OCI-LY7 (cell line): ENCODE measurements around the gene RHOG. TPM values are rescaled to one million over a fixed set of nuclear protein-coding genes. Genes with fewer than 3 reads are reported as not detected.
A peak's percentile ranks its signal among the peaks of the same experiment; 100 is the strongest.

Experiments
- BruUV-seq: library from RNA; stranded (reverse); fragments of 400-500 nt; replicated peaks from 2 replicates; lab custom pipeline; 2021; lab: Mats Ljungman, UMichigan
- CTCF ChIA-PET: fragments of 300-600 bp; sonication (Branson Sonifier 250); formaldehyde crosslinking; loops from one replicate; lab custom pipeline; 2022; ENCODE audit warnings: antibody characterized with exemption; ENCODE audit not compliant: unreplicated experiment; lab: Charles Lee
- POLR2A ChIA-PET: fragments of 300-600 bp; sonication (Branson Sonifier 250); formaldehyde crosslinking; loops from one replicate; lab custom pipeline; 2022; ENCODE audit warnings: antibody characterized with exemption; lab: Charles Lee
- DNase-seq: peaks from one replicate; pipeline ENCODE4 v3.0.0-alpha.2; 2015; ENCODE audit warnings: low spot score
- H2AFZ ChIP-seq: fragments of 200-600 bp; sonication (generic), shearing (Covaris generic); 2 replicates; pipeline ENCODE4 v1.6.1; 2014; ENCODE audit warnings: mild to moderate bottlenecking, antibody characterized with exemption, low read length, moderate library complexity
- H3K27ac ChIP-seq: fragments of 200-600 bp; sonication (generic); 2 replicates; pipeline ENCODE4 v1.5.1; 2014; ENCODE audit warnings: mixed run types, low read depth, mild to moderate bottlenecking, moderate library complexity, low read length, inconsistent platforms; ENCODE audit not compliant: poor library complexity, severe bottlenecking
- H3K36me3 ChIP-seq: fragments of 200-600 bp; sonication (generic); 2 replicates; pipeline ENCODE4 v1.6.1; 2014; ENCODE audit warnings: mild to moderate bottlenecking, antibody characterized with exemption, low read length, moderate library complexity, mixed read lengths; ENCODE audit not compliant: insufficient read depth
- H3K4me1 ChIP-seq: fragments of 200-600 bp; sonication (generic); 2 replicates; pipeline ENCODE4 v1.5.1; 2014; ENCODE audit warnings: mild to moderate bottlenecking, low read length; ENCODE audit not compliant: insufficient read depth, poor library complexity, severe bottlenecking
- H3K4me2 ChIP-seq: fragments of 200-600 bp; sonication (generic); 2 replicates; pipeline ENCODE4 v1.6.1; 2014; ENCODE audit warnings: mild to moderate bottlenecking, low read length
- H3K4me3 ChIP-seq: fragments of 200-600 bp; sonication (generic); 2 replicates; pipeline ENCODE4 v1.5.1; 2014; ENCODE audit warnings: mild to moderate bottlenecking, low read depth, low read length; ENCODE audit not compliant: poor library complexity, severe bottlenecking
- H3K79me2 ChIP-seq: fragments of 200-600 bp; sonication (generic); 2 replicates; pipeline ENCODE4 v1.6.1; 2016; ENCODE audit warnings: low read depth, mild to moderate bottlenecking, low read length, moderate library complexity, mixed read lengths; ENCODE audit not compliant: insufficient read depth
- H3K9me2 ChIP-seq: fragments of 200-600 bp; sonication (generic); 2 replicates; pipeline ENCODE4 v1.6.1; 2016; ENCODE audit warnings: mild to moderate bottlenecking, low read length, mixed read lengths; ENCODE audit not compliant: insufficient read depth
- H3K9me3 ChIP-seq: fragments of 200-600 bp; sonication (generic); 2 replicates; pipeline ENCODE4 v1.6.1; 2014; ENCODE audit warnings: mild to moderate bottlenecking, mixed run types, low read length, mixed read lengths
- H4K20me1 ChIP-seq: fragments of 200-600 bp; sonication (generic); 2 replicates; pipeline ENCODE4 v1.6.1; 2014; ENCODE audit warnings: mild to moderate bottlenecking, antibody characterized with exemption, low read length, moderate library complexity, mixed read lengths; ENCODE audit not compliant: insufficient read depth
- EZH2phosphoT487 ChIP-seq: fragments of 200-600 bp; sonication (generic); IDR thresholded peaks from 2 replicates; pipeline ENCODE4 v1.6.1; 2018; ENCODE audit warnings: low read depth, borderline replicate concordance, mild to moderate bottlenecking, mixed run types, antibody characterized with exemption, low read length, moderate library complexity, mixed read lengths
- intact Hi-C: fragments of 100-400 bp; cut with micrococcal nuclease; formaldehyde crosslinking; loops from one replicate; pipeline ENCODE4 v1.10.0; 2022; ENCODE audit not compliant: unreplicated experiment
- total RNA-seq, 2 experiments: library from RNA; depleted of rRNA in 1 of 2; stranded (reverse); fragments of >200 nt in 1 of 2; shearing (Covaris generic) in 1 of 2; gene quantifications; 2 replicates each; pipeline ENCODE4 v1.2.3, GENCODE V29; 2014 to 2022
- TF ChIP-seq, protein P1 (sequence below): fragments of 200-600 bp; sonication (generic); conservative IDR thresholded peaks from 2 replicates; pipeline ENCODE4 v1.5.1; 2014; ENCODE audit warnings: mild to moderate bottlenecking, antibody characterized with exemption, low read length, moderate library complexity, mixed read lengths

The RHOG gene
- total RNA-seq, 2 experiments from 2014 or later: 26.2 to 57.8 TPM

DNA sequence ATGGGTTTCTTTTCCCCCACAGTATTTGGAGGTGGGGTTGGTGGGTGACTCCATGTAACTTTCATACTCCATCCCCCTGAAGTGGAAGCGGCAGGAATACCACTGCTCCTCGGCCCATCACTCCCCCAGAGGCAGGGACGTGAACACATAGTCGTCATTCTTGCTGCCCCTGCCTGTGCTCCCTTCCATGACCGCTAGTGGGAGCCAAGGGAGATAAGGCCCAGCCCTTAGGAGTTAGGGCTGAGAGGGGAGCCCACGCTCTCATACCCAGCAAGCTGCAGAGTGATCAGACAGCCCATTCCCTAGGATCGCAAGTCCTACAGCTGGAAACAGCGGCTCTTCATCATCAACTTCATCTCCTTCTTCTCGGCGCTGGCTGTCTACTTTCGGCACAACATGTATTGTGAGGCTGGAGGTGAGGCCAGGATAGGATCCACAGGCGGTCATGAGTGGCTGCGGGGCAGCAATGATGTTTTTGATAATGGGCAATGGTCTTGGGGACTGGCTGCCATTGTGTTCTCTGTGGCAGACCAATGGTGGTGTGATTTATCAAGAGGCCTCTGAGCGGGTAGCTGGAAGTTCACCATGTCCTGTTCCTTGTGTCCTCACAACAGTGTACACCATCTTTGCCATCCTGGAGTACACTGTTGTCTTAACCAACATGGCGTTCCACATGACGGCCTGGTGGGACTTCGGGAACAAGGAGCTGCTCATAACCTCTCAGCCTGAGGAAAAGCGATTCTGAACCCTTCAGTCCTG lies 15.9 kb downstream of the RHOG start:
- no TSS peak for BruUV-seq
- Histone ChIP-seq H3K4me1 (no peaks in the 10 kb centered on the region), H4K20me1 (no peaks in the 10 kb centered on the region)

DNA sequence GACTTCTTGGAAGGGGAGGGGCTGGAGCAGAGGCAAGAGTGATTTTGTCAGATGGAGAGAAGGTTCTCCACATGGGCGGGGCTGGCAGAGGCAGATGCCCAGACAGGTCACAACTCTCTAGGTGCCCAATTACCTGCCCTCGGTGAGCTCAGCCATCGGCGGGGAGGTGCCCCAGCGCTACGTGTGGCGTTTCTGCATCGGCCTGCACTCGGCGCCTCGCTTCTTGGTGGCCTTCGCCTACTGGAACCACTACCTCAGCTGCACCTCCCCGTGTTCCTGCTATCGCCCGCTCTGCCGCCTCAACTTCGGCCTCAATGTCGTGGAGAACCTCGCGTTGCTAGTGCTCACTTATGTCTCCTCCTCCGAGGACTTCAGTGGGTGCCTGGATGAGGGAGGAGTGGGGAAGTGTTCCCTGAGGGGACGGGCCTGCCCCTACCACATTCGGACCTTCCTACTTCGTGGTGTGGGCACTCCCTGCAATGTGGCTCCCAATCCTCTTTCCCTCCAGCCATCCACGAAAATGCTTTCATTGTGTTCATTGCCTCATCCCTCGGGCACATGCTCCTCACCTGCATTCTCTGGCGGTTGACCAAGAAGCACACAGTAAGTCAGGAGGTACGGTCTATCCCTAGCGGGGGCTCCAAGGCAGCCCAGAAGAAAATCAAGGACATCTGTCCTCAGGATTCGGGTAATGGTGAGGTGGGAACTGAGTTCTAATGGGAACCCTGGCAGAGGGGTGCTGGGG lies 16.8 kb downstream of the RHOG start:
- no peak for DNase-seq
- Histone ChIP-seq H3K79me2 (no peaks in the 10 kb centered on the region), H3K4me1 (no peaks in the 10 kb centered on the region), H3K4me3 (no peak overlapping the region), H4K20me1 (no peaks in the 10 kb centered on the region), H3K27ac (no peak overlapping the region), H3K9me3 (no peaks in the 10 kb centered on the region), H3K9me2 (no peaks in the 10 kb centered on the region), H2AFZ (no peak overlapping the region), H3K4me2 (no peak overlapping the region), H3K36me3 (peaks cover 44% of the 10 kb centered on the region; the same call in 1 of the 2 replicates)
- POLR2A ChIA-PET: no interaction called here
- CTCF ChIA-PET: interaction anchor here (1.0 kb wide), 1 partner anchor 8 kb away, joined by 3 read pairs; no protein-coding TSS in a partner anchor
- intact Hi-C loops: loop anchor here (1.0 kb wide), 1 partner anchor 17 kb away; no protein-coding TSS in a partner anchor
- BruUV-seq: no TSS peak
- no peak for TF ChIP-seq EZH2phosphoT487
- TF ChIP-seq, protein P1, sequence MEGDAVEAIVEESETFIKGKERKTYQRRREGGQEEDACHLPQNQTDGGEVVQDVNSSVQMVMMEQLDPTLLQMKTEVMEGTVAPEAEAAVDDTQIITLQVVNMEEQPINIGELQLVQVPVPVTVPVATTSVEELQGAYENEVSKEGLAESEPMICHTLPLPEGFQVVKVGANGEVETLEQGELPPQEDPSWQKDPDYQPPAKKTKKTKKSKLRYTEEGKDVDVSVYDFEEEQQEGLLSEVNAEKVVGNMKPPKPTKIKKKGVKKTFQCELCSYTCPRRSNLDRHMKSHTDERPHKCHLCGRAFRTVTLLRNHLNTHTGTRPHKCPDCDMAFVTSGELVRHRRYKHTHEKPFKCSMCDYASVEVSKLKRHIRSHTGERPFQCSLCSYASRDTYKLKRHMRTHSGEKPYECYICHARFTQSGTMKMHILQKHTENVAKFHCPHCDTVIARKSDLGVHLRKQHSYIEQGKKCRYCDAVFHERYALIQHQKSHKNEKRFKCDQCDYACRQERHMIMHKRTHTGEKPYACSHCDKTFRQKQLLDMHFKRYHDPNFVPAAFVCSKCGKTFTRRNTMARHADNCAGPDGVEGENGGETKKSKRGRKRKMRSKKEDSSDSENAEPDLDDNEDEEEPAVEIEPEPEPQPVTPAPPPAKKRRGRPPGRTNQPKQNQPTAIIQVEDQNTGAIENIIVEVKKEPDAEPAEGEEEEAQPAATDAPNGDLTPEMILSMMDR: no peak

More for the DNA sequence above, 15.9 kb downstream of the RHOG start:
- H3K36me3 ChIP-seq: peaks cover 45% of the 10 kb centered on the region
- intact Hi-C loops: loop anchor here (1.0 kb wide), 1 partner anchor 16 kb away; no protein-coding TSS in a partner anchor
- POLR2A ChIA-PET: interaction anchor here (1.0 to 1.4 kb wide), 2 partner anchors 11 to 30 kb away, joined by 3 to 6 read pairs; no protein-coding TSS in a partner anchor
- no peak for TF ChIP-seq EZH2phosphoT487
- TF ChIP-seq, protein P1: peak; percentile 86
- CTCF ChIA-PET: interaction anchor here (0.9 to 1.1 kb wide), 2 partner anchors 16 to 236 kb away, joined by 4 read pairs; no protein-coding TSS in a partner anchor
- H3K4me2 ChIP-seq: no peak overlapping the region
- no peaks in the 10 kb centered on the region for H3K9me3 ChIP-seq
- H2AFZ ChIP-seq: no peak overlapping the region
- H3K27ac ChIP-seq: no peak overlapping the region
- DNase-seq: peak; percentile 74
- H3K79me2 ChIP-seq: no peaks in the 10 kb centered on the region
- no peak overlapping the region for H3K4me3 ChIP-seq
- no peaks in the 10 kb centered on the region for H3K9me2 ChIP-seq
